ENCODE measurements around the gene LOXL4. TPM values are rescaled to one million over a fixed set of nuclear protein-coding genes. Genes with fewer than 3 reads are reported as not detected.

Gene LOXL4
- total RNA-seq, 4 donors from 2014 or later = 4.1 to 14.9 (median 10.1) TPM

GRCh38 chr10:98301664-98302319, 33.8 kb upstream of the LOXL4 start:
- H3K27ac ChIP-seq = no peak overlapping the region
- no peaks in the 10 kb centered on the region for H3K4me1 ChIP-seq
- no peak for DNase-seq (ENCODE audit: low spot score in 2 of 2)
- no peak overlapping the region for H3K4me3 ChIP-seq
- 61 to 70% methylated on average over 9 of the region's 9 CpGs for WGBS, 2 donors
- no peaks in the 10 kb centered on the region for H3K9me3 ChIP-seq
- no peaks in the 10 kb centered on the region for H3K27me3 ChIP-seq
- TF ChIP-seq POLR2A (IDR thresholded peaks at IDR 0.05) (no peak), EP300 (IDR thresholded peaks at IDR 0.05) (no peak)
- no peaks in the 10 kb centered on the region for H3K36me3 ChIP-seq

- WGBS, 2 donors = 90 to 97% methylated on average over 7 of the region's 7 CpGs
- Histone ChIP-seq H3K4me1 (peaks cover 0 to 5% (median 0%) of the 10 kb centered on the region in 4 donors), H3K9me3 (no peaks in the 10 kb centered on the region), H3K27me3 (no peaks in the 10 kb centered on the region), H3K27ac (no peak overlapping the region), H3K4me3 (no peak overlapping the region), H3K36me3 (no peaks in the 10 kb centered on the region)
- TF ChIP-seq CTCF (IDR thresholded peaks at IDR 0.05) (no peak), EP300 (IDR thresholded peaks at IDR 0.05) (no peak), POLR2A (IDR thresholded peaks at IDR 0.05) (no peak)
- DNase-seq (ENCODE audit: low spot score in 2 of 2) = no peak
Measured at GRCh38 chr10:98300526-98301229, 32.7 kb upstream of the LOXL4 start.

- Histone ChIP-seq H3K4me3 (no peak overlapping the region), H3K27ac (no peak overlapping the region), H3K4me1 (peaks cover 0 to 9% (median 0%) of the 10 kb centered on the region in 4 donors), H3K9me3 (no peaks in the 10 kb centered on the region), H3K27me3 (no peaks in the 10 kb centered on the region), H3K36me3 (no peaks in the 10 kb centered on the region)
- no peak for DNase-seq (ENCODE audit: low spot score in 2 of 2)
- TF ChIP-seq CTCF (IDR thresholded peaks at IDR 0.05) (no peak), POLR2A (IDR thresholded peaks at IDR 0.05) (no peak), EP300 (IDR thresholded peaks at IDR 0.05) (no peak)
- 61 to 70% methylated on average over 9 of the region's 9 CpGs for WGBS, 2 donors
Measured at GRCh38 chr10:98299341-98299740, 31.3 kb upstream of the LOXL4 start.

- no peak for DNase-seq (ENCODE audit: low spot score in 2 of 2)
- 75 to 100% methylated on average over 1 of the region's 1 CpG for WGBS, 2 donors
- no peak for TF ChIP-seq POLR2A (IDR thresholded peaks at IDR 0.05)
- no peak for TF ChIP-seq EP300 (IDR thresholded peaks at IDR 0.05)
- TF ChIP-seq CTCF (IDR thresholded peaks at IDR 0.05) = no peak
- H3K4me1 ChIP-seq = peaks cover 0 to 30% (median 5%) of the 10 kb centered on the region in 4 donors
- H3K27me3 ChIP-seq = no peaks in the 10 kb centered on the region
- no peak overlapping the region for H3K27ac ChIP-seq
- no peaks in the 10 kb centered on the region for H3K36me3 ChIP-seq
- H3K4me3 ChIP-seq = no peak overlapping the region
- H3K9me3 ChIP-seq = no peaks in the 10 kb centered on the region
Measured at GRCh38 chr10:98296524-98296923, 28.5 kb upstream of the LOXL4 start.

GRCh38 chr10:98295907-98296306, 27.9 kb upstream of the LOXL4 start:
- Histone ChIP-seq H3K4me1 (peaks cover 0 to 30% (median 5%) of the 10 kb centered on the region in 4 donors), H3K27ac (no peak overlapping the region), H3K36me3 (no peaks in the 10 kb centered on the region), H3K27me3 (no peaks in the 10 kb centered on the region), H3K9me3 (no peaks in the 10 kb centered on the region), H3K4me3 (no peak overlapping the region)
- TF ChIP-seq CTCF (IDR thresholded peaks at IDR 0.05) (no peak), POLR2A (IDR thresholded peaks at IDR 0.05) (no peak), EP300 (IDR thresholded peaks at IDR 0.05) (no peak)
- DNase-seq (ENCODE audit: low spot score in 2 of 2) = no peak
- 34 to 47% methylated on average over 5 of the region's 5 CpGs for WGBS, 2 donors
